ENCODE measurements around the gene MESD.

DNA sequence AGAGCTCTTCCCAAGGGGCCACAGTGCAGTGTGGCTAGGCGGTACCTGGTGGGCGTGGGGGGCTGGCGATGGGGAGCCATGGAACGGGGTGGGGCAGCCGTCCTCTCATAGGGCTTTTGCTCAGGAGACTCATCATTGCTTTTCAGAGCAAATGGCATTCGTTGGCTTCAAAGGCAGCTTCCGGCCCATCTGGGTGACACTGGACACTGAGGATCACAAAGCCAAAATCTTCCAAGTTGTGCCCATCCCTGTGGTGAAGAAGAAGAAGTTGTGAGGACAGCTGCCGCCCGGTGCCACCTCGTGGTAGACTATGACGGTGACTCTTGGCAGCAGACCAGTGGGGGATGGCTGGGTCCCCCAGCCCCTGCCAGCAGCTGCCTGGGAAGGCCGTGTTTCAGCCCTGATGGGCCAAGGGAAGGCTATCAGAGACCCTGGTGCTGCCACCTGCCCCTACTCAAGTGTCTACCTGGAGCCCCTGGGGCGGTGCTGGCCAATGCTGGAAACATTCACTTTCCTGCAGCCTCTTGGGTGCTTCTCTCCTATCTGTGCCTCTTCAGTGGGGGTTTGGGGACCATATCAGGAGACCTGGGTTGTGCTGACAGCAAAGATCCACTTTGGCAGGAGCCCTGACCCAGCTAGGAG, 40.8 kb downstream of the MESD start:
- TF ChIP-seq, protein P1, sequence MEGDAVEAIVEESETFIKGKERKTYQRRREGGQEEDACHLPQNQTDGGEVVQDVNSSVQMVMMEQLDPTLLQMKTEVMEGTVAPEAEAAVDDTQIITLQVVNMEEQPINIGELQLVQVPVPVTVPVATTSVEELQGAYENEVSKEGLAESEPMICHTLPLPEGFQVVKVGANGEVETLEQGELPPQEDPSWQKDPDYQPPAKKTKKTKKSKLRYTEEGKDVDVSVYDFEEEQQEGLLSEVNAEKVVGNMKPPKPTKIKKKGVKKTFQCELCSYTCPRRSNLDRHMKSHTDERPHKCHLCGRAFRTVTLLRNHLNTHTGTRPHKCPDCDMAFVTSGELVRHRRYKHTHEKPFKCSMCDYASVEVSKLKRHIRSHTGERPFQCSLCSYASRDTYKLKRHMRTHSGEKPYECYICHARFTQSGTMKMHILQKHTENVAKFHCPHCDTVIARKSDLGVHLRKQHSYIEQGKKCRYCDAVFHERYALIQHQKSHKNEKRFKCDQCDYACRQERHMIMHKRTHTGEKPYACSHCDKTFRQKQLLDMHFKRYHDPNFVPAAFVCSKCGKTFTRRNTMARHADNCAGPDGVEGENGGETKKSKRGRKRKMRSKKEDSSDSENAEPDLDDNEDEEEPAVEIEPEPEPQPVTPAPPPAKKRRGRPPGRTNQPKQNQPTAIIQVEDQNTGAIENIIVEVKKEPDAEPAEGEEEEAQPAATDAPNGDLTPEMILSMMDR (conservative IDR thresholded peaks at IDR 0.05; ENCODE audit: low read depth, low read length): no peak
- TF ChIP-seq EZH2 (IDR thresholded peaks at IDR 0.05; ENCODE audit: low read length, unreplicated experiment): no peak

Measured in PC-3 (cell line).